ENCODE measurements around the gene CASQ2.
"Not testable (repeated sequence)": the region's sequence is repeated elsewhere in the genome, so short reads cannot be mapped to it uniquely, and the experiment has no call there.

The CASQ2 gene

DNA sequence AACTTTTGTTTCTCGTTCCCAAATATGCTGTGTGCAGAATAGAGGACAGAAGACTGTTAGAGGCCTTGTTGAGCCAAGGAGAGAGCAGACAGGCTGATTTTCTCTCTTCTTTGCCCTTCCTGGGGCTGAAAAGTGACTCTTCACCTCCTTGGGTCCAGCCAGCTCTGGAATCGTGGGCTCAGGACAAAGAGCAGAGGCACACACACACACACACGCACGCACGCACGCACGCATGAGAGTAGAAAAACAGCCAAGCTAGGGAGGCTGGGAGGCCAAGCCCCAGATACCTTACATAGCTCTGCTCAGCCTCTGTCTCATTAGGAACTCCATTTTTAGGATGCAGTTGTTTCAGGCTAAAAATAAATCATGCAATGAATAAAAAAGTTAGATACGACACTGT lies at the start of gene CASQ2:
TSS of gene CASQ2 (minus strand) at position 166 of the 400 bp plus-strand sequence. CDS start 173 bp downstream, outside the sequence.
- DNase-seq: no peak

DNA sequence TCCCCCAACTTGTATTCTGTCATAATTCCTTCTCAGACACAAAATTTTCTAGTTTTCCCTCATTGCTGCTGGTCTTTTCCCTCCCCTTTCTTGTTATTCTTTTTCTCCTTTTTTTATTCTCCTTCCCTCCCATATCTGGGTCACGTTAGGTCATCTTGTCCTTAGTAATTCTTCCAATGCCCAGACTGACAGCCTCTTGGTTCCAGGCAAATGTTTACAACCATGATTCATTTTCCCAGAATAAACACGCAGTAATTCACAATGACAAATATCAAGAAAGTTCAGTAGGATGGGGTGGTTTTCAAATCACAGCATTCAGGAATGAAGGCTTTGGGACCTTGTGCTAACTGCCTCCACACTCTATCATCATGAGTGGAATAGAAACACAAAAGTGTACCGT lies 47.2 kb upstream of the CASQ2 start:
- no peak for DNase-seq

DNA sequence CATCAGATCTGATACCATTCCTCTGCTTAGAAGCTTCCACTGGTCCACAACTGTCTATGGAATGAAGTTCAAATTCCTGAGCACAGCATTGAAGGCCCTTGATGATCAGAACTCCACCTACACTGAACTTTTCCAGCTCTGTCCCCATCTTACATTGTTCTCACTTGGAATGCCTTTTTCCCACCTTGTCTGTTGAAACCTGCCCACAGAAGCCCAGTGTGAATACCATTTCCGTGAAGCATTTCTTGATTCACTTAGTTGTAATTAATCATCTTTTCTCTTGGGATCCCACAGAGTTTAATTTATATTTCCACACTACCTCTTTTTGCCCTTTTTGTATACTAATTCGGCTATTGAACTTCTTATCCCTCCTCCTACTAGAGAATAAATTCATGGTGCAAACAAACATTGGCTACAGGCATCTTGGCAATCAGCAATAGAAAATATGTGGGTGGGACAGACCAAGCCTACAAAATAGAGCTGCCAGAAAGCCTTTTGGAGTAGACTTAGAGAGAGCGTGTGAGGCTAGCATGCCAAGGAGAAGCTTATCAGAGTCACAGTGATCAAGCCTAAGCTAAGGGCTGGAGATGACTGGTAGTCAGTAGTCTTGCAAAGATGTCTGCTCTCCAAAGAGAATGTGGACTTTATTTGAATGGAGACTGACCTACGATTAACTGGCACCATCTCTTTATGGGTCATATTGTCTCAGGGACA lies 46.3 kb upstream of the CASQ2 start:
- no peak for DNase-seq

DNA sequence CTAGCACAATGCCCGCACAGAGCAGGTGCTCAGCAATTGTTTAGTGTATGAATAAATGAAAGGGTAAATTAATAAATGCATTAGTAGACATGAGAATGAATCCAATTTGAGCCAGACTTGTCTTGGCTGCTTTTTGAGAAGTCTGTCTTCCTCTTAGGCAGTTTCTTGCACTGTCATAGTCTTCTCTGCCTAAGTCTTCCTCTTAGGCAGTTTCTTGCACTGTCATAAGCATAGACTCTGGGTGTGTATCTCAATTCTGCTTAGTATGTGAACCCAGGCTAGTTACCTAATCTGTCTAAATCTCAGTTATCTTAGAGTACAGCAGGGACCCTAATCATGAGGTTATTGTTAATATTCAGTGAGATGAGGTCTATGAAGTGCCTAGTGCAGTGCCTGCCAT lies 45.2 kb upstream of the CASQ2 start:
- DNase-seq: no peak

DNA sequence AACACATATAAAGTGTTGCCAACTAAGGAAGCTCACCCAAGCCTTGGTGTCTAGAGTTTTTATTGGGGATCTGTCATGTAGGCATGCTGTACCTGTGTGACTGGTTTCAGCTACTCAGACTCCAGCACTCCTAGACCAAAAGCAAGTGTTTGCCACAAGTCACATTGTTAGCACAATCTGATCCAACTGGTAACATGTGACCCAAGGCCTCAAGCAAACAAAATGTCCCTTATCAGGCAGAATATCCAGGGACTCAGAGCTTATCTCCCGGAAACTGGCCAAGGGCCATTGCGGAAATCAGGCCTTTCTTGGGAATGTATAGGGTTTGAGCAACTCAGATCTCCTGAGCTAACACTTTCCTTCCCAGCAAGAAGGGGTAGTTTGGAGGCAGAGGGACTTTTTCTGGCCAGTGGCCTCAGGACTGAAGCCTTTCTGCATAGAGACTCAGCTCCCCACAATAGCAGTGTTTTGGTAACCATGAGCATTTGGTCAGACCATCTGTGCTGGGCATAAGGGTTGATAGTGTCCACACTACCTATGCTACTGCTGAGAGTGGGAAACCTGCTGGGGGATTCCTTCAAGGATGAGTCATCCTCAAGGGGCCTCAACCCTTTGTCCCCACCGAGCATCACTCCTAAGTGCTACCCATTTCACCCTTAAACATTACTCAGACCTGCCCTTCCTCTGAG lies 42.8 kb upstream of the CASQ2 start:
- DNase-seq: peak; percentile 31

DNA sequence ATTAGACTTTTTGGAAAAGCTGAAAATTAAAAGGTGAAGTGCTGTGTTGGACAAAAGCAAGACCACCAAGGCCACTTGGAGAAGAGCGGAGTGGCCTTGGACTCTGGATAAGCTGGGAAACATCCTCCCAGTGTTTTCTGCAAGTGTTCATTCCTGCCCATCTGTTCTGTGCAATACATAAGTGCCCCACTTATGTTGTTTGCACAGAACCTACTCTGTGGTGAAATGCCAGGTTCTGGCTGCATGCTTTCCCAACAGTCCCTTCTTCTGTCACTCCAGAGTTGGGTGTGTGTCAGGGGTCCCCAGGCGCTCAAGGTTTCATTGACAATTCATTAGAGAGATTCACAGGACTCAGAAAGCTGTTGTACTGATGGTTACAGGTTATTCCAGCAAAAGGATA lies 42.1 kb upstream of the CASQ2 start:
- DNase-seq: peak; percentile 83

DNA sequence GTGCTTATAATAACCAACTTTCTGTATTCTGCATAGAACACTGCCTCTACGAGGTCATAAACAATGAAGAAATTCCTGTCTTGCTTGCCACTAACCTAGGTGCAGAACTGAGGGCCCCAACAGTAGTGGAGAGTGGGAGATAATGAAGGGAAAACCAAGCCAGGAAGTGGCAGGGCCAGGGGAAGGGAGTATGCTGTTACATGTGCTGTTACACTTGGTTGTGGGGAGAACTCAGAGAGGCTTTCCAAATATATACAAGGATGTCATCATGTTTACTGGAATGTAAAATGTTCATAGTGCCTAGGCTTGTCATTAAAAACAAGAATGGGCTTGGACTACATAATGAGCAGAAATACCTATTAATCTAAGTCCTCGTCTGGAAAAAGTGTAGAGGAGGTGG lies 41.3 kb upstream of the CASQ2 start:
- DNase-seq: no peak

DNA sequence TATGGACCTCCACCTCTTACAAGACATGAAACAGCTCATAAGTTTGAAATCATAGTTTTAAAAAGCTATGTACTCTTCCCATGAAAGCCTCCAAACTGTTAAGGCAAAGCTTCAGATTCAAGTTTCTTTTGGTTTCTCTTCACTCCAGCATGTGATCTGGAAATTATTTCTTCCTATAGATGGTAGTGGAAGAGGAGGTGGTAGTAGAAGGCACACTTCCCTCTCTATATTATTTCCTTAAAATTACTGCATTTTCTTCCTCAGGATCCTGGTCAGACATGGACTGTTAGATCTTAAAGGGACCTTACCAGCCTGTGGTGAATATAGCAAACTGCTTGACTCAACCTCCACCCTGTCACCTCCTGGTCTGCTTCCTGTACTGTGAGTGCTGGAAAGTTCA lies 40.6 kb upstream of the CASQ2 start:
- DNase-seq: no peak

DNA sequence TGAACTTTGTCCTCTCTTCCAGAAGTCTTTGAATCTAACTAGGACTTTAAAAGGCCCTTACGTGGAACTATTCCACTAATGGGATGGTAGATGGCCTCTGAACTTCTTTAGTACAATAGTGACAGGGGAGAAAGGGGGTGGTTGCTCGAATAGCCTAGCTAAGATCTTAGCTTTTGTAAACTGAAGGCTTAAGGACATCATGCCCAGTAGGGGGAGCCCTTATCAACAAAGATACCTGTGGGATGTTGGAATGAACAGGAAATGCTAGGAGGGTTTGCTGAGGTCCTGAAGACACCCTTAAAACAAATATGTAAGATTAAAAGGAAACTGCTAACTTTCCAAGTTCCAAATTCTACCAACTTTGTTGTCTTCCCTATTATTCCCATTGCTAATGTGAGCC lies 39.2 kb upstream of the CASQ2 start:
- peak; percentile 36 for DNase-seq

DNA sequence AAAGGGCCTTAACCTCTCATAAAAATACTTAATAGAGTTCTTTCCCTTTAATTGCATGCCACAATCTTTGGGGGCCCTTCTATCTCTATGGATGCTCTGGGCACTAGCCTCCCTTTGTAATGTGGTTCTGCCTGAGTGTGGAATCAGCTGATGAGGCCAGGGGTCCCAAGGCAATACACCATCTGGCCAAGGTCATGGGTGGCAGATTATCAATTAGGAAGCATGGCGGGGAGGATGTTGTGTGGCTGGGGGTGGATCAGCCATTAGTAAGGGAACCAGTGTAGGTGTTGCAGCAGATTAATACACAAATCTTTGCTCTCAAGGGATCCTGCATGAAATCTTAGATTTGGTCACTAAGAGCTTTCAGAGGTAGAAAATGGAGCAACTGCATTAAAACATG lies 37.1 kb upstream of the CASQ2 start:
- DNase-seq: no peak

DNA sequence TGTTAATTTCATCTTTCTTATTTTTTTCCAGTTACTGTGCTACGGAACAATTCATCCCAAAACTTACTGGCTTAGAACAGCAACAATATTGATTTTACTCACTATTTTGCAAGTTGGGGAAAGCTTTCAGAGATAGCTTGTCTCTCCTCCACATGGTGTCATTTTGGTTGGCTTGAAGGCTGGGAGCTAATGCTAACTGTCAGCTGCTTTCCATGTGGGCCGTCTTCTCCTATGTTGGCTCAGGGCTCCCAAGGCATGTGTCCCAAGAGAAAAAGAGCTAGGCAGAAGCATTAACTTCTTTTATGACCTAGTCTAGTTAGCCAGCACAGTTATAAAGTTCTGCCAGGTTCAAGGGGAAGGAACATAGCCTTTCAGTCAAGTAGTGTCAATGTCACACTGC lies 33.9 kb upstream of the CASQ2 start:
- DNase-seq: no peak

DNA sequence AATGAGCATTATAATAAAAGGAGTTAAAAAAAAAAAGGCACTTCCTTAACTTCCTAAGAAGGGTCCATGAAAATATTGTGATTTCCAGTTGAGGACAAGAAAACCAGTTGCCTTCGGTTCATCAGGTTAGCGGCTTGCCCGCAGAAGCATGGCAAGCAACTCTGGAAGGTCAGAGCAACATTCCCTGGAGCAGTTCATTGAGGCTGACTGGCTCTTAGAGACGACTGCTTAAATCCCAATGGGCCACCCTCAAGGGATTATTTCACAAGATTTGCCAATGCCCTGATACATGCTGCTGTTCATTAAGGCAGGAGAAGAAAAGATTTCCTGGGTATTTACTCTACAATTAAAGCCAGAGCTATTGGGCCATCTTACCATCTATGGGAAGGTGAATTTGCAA lies 29.0 kb upstream of the CASQ2 start:
- peak; percentile 16 for DNase-seq

DNA sequence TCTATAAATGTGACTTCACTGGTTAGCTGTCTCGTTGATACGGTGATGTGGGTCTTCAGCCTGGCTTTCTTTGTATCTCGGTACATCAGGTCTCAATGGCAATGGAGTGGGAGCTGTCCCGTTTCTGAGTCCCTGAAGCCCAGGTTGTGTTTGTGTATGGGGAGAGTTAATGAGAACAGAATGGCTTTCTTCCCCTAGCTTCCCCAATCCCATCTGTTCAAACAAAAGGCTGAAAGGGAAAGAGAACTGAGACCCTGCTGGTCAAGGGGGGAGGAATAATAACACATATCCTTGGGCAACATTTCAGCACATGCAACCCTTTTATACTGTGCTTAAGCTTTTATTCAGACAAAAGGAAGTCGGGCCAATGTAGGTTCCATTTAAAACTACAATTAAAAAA lies 28.4 kb upstream of the CASQ2 start:
- DNase-seq: peak; percentile 74

DNA sequence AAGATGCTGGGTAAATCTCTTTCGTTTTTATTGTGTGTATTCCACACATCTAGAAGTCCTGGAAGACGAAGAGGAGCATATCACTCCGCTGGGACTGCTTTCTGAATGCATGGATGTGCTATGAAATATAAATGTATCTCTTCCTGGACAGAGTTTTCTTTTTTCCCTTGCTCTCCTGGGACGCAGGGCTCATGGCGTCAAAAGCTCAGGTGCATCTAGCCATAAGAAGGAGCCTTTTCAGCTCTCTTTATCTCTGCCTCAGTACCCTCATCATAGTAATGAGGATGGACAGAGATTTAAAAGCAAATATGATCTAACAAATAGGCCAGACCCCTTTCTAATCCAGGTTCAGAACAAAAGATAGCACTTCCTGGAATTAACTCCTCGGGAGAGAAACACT lies 27.5 kb upstream of the CASQ2 start:
- no peak for DNase-seq

DNA sequence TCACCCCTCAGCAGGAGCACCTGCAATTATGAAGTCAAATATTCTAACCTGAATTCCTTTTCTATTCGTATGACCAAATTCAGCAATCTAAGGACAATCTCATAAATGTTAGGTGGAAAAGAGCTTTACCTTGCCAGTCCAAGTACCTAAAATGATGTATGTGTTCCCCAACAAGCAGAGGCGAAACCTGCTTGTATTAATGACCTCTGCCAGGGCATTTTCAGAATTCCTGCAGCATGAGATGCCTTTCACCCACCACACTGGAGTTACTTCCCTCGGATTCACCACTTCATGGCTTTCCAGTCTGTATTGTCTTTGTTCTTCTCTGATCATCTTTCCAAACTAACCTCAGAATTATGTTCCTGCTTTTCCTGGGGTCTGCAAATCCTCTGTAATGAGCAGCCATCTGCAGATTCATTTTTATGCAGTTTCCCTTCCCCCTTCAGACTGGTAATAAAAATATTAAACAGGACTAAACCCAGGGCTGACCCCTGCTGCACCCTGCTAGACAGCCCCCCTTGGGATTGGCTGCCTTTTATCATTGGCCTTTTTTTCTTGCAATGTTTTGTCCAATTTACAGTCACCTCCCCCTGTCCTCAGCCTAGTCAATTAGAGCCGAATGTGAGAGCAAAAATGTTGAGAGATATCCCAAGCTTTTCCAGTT lies 26.6 kb upstream of the CASQ2 start:
- peak; percentile 33 for DNase-seq

DNA sequence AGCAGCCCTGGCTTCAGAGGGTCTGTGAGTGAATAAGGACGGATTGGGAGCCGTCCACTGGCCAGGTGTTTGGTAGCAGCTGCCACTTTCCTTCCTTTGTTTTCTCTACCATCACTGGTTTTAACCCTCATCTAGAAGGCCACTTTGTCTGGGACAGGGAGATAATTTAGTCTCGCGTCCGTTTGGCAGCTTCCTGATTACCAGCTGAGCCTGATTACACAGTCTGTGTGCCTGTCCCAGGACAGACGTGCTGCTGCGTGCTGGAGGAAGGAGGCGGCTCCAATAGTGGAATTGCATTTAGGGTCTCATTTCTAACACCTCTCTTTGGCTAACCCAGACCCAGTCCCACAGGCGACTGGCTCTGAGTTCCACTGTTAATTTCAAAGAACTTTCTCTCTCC lies 24.6 kb upstream of the CASQ2 start:
- DNase-seq: no peak

DNA sequence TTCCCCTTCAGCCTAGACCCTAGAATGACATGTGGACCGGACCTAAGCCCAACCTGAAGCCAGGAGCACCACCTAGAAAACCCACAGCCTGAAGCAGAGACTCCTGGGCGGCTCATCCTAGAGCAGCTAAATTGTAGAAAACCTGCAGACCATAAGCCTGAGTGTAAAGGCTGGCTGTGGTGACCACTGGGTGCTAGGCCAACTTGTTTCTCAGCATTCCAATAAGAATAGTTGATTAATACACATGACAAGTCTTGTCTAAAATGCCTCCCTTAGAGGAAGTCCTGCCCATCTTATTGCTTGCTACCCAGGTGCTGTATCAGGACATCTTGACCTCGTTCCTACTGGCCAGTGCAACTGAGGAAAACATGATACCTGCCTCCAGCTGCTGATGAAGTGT lies 23.3 kb upstream of the CASQ2 start:
- no peak for DNase-seq

DNA sequence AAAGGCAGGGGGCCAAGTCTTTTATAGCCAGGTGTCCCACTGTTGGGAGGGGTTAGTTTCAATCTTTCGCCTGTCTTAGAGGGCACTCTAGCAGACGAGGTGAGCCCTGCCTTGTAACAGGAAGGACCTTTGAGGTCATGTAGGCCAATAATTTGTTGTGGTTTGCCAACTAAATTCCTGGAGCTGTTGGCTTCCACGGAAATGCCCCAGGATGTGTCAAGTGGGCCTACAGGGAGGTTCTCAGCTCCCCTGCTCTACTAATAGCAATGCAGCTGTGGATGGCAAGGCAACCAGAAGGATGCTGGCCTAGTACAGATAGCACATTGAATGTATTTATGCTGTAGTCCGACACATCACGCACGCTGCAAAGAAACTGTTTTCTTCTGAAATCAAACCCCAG lies 22.3 kb upstream of the CASQ2 start:
- DNase-seq: no peak

DNA sequence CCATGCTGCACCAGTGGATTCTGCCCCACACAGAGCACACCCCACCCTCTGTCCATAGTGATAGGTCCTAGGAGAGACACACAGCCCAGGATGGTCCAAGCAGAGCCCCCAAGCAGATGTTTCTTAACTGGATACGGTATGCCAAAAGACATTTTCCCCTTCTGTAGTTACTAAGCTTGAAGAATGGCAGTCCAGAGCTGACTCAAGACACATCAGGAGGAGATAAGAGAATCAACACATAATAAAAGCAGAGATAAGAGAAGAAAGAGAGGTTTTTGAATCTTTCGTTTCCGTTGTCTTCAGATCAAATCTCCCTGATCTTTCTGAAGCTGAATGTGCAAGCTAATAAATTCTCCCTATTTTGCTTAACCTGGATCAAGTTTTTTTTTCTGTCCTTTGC lies 21.8 kb upstream of the CASQ2 start:
- no peak for DNase-seq

DNA sequence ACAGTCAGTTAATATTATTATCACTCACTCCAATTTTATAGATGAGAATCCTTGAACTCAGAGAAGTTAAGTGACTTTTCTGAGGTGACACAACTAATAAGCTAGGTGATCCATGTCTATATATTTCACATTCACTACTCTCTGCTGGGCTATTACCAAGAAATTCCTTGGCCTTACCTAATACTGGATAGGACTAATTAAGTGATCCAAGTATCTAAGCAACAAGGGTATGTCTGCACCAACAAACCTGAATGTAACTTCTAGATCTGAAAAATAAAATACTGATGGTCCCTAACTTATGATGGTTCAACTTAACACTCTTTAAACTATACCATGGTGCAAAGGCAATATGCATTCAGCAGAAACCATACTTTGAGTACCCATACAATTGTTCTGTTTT lies 14.8 kb upstream of the CASQ2 start:
- DNase-seq: no peak

DNA sequence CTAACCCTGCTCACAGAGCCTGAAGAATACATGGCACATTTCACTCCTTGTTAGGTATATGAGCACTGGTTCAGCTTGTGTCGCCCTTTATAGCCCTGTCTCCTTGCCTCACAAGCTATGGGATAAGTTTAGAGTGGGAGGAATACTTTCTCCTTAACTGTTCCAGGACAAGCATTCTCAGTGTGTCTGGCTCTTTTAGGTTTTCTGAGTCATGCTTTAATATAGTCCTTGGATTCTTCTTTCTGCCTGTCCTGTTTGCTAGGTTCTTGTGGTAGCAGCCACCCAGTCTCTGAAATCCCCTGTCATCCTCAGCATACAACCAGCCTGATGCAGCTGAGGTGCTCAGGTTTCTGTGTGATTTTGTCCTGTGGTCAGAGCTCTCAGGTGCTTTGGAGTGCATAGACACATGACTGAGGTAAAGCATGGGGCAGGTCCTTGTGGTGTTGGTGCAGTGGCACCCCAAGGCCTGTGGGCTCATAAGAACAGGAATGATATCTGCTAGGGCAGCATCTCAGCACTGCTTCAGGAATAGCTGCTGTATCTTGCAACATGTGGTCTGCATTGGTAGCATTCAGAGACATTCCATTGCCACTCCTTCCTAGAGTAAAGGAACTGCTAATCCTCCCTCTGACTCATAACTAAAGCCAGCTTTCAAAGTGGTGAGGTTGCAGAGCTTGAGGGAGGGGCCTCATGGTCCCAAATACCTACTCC lies 14.2 kb upstream of the CASQ2 start:
- no peak for DNase-seq

DNA sequence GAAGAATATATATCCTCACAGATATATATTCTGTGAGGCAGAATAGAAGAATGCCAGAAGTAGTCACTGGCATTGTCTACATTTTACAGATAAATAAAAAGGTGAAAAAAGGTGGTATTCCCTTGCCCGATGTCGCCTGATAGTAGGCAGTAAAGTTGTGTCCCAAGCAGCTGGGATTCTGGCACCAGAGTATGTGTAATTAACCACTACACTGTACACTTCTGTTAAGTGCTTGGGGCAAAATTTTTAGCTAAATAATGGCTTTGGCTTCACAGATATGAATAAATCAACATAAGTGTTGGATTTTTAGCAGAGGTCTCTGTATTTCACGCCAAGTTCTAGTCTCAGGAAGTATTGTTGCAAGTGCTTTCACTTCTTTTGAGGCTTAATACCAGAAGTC lies 13.3 kb upstream of the CASQ2 start:
- DNase-seq: no peak

DNA sequence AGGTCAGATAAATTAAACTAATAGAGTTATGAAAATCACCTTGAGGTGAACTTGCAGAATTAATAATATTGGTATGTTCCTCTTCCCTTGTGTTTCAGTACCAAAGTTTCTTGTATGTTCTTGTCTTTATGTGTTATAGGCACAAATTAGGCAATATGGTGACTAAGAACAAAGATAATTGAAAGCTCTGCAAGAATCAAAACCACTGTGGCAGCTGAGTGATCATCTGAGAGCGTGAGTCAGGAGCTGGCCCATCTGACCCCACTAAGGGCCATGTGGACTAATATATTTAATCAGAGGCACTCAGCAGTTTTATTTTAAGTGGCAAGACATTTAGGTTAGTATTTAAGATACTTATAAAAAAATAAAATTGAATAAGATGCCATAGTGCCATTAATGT lies 12.8 kb upstream of the CASQ2 start:
- DNase-seq: no peak

DNA sequence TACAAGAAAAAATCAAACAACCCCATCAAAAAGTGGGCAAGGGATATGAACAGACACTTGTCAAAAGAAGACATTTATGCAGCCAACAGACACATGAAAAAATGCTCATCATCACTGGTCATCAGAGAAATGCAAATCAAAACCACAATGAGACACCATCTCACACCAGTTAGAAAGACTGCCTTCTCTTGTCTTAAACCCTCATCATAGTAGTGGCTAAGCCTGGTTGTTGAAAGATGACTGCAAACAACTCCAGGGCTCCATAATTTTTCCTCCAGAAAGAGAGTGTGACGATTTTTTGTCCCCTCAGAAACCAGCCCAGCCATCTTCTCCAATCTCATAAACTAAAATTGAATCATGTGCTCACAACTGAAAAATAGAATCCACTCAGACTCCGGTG lies 12.1 kb upstream of the CASQ2 start:
- not testable (repeated sequence) for DNase-seq
